Measurements from ENCODE around the gene TP53BP2.

The TP53BP2 gene

GRCh38 chr1:223774134-223774814 is 71.5 kb downstream of the TP53BP2 start:
- Histone ChIP-seq H3K36me3 (ENCODE audit: insufficient read depth, low read length) (peaks cover 13% of the 10 kb centered on the region; the same call in 1 of the 2 replicates), H2AFZ (ENCODE audit: low read length) (no peak overlapping the region), H3K9me3 (ENCODE audit: insufficient read depth, low read depth, low read length) (no peaks in the 10 kb centered on the region), H3K27me3 (ENCODE audit: insufficient read depth, low read length, poor library complexity, severe bottlenecking) (no peaks in the 10 kb centered on the region), H3K4me1 (ENCODE audit: insufficient read depth, low read length, poor library complexity, severe bottlenecking) (peaks cover 20% of the 10 kb centered on the region), H3F3A (ENCODE audit: low read depth) (0 out of 2 replicates have a peak, but pooled peaks cover 3% of the 10 kb centered on the region), H3K9ac (ENCODE audit: low read depth, low read length, poor library complexity, severe bottlenecking) (no peak overlapping the region), H3K9me2 (replicated peaks; ENCODE audit: low read depth, low read length) (no peaks in the 10 kb centered on the region), H3K79me2 (ENCODE audit: insufficient read depth, low read length) (no peaks in the 10 kb centered on the region), H4K20me1 (ENCODE audit: insufficient read depth, low read length, poor library complexity, severe bottlenecking) (no peaks in the 10 kb centered on the region), H3K4me3 (ENCODE audit: low read length, poor library complexity, severe bottlenecking) (no peak overlapping the region), H3K4me2 (ENCODE audit: low read depth, low read length, poor library complexity, severe bottlenecking) (no peak overlapping the region)
- no peak for TF ChIP-seq EZH2phosphoT487 (IDR thresholded peaks at IDR 0.05; ENCODE audit: borderline replicate concordance)
- TF ChIP-seq CTCF (conservative IDR thresholded peaks at IDR 0.05; ENCODE audit: low read length): no peak

GRCh38 chr1:223772771-223773160 is 73.0 kb downstream of the TP53BP2 start:
- no peaks in the 10 kb centered on the region; the same call in 1 of the 2 replicates for H3K36me3 ChIP-seq (ENCODE audit: insufficient read depth, low read length)
- no peak overlapping the region for H3K4me3 ChIP-seq (ENCODE audit: low read length, poor library complexity, severe bottlenecking)
- no peak overlapping the region for H3K4me2 ChIP-seq (ENCODE audit: low read depth, low read length, poor library complexity, severe bottlenecking)
- peaks cover 20% of the 10 kb centered on the region for H3K4me1 ChIP-seq (ENCODE audit: insufficient read depth, low read length, poor library complexity, severe bottlenecking)
- H3K9me2 ChIP-seq (replicated peaks; ENCODE audit: low read depth, low read length): no peaks in the 10 kb centered on the region
- H3K9ac ChIP-seq (ENCODE audit: low read depth, low read length, poor library complexity, severe bottlenecking): no peak overlapping the region
- H3F3A ChIP-seq (ENCODE audit: low read depth): 0 out of 2 replicates have a peak, but pooled peaks cover 3% of the 10 kb centered on the region
- no peak overlapping the region for H2AFZ ChIP-seq (ENCODE audit: low read length)
- no peak for TF ChIP-seq CTCF (conservative IDR thresholded peaks at IDR 0.05; ENCODE audit: low read length)
- TF ChIP-seq EZH2phosphoT487 (IDR thresholded peaks at IDR 0.05; ENCODE audit: borderline replicate concordance): no peak
- no peaks in the 10 kb centered on the region for H3K79me2 ChIP-seq (ENCODE audit: insufficient read depth, low read length)
- H3K9me3 ChIP-seq (ENCODE audit: insufficient read depth, low read depth, low read length): no peaks in the 10 kb centered on the region
- H3K27me3 ChIP-seq (ENCODE audit: insufficient read depth, low read length, poor library complexity, severe bottlenecking): no peaks in the 10 kb centered on the region
- no peaks in the 10 kb centered on the region for H4K20me1 ChIP-seq (ENCODE audit: insufficient read depth, low read length, poor library complexity, severe bottlenecking)

- Histone ChIP-seq H3K9ac (ENCODE audit: low read depth, low read length, poor library complexity, severe bottlenecking) (no peak overlapping the region), H3K4me1 (ENCODE audit: insufficient read depth, low read length, poor library complexity, severe bottlenecking) (peaks cover 20% of the 10 kb centered on the region), H4K20me1 (ENCODE audit: insufficient read depth, low read length, poor library complexity, severe bottlenecking) (no peaks in the 10 kb centered on the region), H3K79me2 (ENCODE audit: insufficient read depth, low read length) (no peaks in the 10 kb centered on the region), H3K36me3 (ENCODE audit: insufficient read depth, low read length) (no peaks in the 10 kb centered on the region; the same call in 1 of the 2 replicates), H3F3A (ENCODE audit: low read depth) (0 out of 2 replicates have a peak, but pooled peaks cover 3% of the 10 kb centered on the region), H3K4me3 (ENCODE audit: low read length, poor library complexity, severe bottlenecking) (no peak overlapping the region), H3K9me3 (ENCODE audit: insufficient read depth, low read depth, low read length) (no peaks in the 10 kb centered on the region), H3K27me3 (ENCODE audit: insufficient read depth, low read length, poor library complexity, severe bottlenecking) (no peaks in the 10 kb centered on the region), H3K4me2 (ENCODE audit: low read depth, low read length, poor library complexity, severe bottlenecking) (no peak overlapping the region), H3K9me2 (replicated peaks; ENCODE audit: low read depth, low read length) (no peaks in the 10 kb centered on the region), H2AFZ (ENCODE audit: low read length) (no peak overlapping the region)
- TF ChIP-seq EZH2phosphoT487 (IDR thresholded peaks at IDR 0.05; ENCODE audit: borderline replicate concordance) (no peak), CTCF (conservative IDR thresholded peaks at IDR 0.05; ENCODE audit: low read length) (no peak)
Observed at GRCh38 chr1:223771814-223772770, 73.7 kb downstream of the TP53BP2 start.
